Measurements from ENCODE around the gene STARD13.

STARD13 gene

DNA sequence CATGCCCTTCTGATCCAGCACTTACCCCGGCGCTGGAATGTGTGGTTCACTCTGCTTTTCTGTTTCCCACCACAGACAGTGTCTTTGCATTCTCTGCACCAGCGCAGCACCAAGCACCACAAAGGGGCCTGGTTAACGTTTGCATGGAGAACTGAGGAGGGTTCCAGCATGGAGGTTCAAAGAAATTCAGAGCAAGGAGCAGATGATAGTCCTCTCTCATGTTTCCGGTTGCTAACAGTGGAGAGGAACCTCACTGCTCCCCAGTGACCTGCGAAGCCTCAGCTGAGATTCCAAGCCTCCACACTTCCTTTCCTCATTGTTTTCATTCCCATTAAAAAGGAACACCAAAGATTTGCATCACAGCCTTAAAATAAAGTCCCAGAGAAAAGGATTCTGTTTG is 99.7 kb downstream of the STARD13 start:
- no peak overlapping the region for H3K4me3 ChIP-seq (ENCODE audit: low read length)
- no peak for DNase-seq (ENCODE audit: low read depth)
- TF ChIP-seq, protein P1, sequence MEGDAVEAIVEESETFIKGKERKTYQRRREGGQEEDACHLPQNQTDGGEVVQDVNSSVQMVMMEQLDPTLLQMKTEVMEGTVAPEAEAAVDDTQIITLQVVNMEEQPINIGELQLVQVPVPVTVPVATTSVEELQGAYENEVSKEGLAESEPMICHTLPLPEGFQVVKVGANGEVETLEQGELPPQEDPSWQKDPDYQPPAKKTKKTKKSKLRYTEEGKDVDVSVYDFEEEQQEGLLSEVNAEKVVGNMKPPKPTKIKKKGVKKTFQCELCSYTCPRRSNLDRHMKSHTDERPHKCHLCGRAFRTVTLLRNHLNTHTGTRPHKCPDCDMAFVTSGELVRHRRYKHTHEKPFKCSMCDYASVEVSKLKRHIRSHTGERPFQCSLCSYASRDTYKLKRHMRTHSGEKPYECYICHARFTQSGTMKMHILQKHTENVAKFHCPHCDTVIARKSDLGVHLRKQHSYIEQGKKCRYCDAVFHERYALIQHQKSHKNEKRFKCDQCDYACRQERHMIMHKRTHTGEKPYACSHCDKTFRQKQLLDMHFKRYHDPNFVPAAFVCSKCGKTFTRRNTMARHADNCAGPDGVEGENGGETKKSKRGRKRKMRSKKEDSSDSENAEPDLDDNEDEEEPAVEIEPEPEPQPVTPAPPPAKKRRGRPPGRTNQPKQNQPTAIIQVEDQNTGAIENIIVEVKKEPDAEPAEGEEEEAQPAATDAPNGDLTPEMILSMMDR (conservative IDR thresholded peaks at IDR 0.05; ENCODE audit: low read depth, low read length) = no peak

DNA sequence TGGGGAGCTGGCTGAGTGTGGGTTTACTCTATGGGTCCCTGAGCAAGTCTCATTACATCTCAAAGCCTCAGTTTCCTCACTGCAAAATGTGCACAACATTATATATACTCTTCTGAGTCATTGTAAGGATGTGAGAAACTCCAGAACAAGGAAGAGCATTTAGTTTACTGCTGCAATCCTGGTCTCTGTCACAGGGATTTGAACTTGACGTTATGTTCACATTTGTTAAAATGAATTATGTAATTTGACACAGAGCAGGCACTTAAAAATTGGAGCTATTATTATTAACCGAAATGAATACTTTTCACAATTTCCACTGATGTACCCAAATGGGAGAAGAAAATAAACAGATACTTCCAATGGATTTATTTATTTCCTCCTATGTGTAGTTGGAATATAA is 101.0 kb downstream of the STARD13 start:
- TF ChIP-seq, protein P1 (conservative IDR thresholded peaks at IDR 0.05; ENCODE audit: low read depth, low read length) = no peak
- H3K4me3 ChIP-seq (ENCODE audit: low read length) = no peak overlapping the region
- no peak for DNase-seq (ENCODE audit: low read depth)

DNA sequence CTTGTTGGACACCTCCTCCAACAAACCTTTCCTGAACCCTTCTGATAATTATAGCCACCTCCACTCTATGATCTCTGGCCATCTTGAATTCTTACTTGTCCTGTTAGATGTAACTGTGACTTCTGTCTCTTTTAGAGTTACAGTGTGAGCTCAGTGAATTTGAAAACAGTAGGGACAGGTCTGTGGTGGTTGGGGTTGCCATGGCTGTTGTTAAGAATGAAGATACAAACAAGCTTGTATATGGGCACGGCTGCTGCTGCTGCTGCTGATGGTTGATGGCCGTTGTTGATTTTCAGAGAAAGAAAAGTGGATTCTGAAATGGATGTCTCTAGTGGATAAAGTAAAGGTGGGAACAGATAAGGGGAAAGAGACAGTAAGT is 101.5 kb downstream of the STARD13 start:
- TF ChIP-seq, protein P1 (conservative IDR thresholded peaks at IDR 0.05; ENCODE audit: low read depth, low read length) = no peak
- no peak for DNase-seq (ENCODE audit: low read depth)

DNA sequence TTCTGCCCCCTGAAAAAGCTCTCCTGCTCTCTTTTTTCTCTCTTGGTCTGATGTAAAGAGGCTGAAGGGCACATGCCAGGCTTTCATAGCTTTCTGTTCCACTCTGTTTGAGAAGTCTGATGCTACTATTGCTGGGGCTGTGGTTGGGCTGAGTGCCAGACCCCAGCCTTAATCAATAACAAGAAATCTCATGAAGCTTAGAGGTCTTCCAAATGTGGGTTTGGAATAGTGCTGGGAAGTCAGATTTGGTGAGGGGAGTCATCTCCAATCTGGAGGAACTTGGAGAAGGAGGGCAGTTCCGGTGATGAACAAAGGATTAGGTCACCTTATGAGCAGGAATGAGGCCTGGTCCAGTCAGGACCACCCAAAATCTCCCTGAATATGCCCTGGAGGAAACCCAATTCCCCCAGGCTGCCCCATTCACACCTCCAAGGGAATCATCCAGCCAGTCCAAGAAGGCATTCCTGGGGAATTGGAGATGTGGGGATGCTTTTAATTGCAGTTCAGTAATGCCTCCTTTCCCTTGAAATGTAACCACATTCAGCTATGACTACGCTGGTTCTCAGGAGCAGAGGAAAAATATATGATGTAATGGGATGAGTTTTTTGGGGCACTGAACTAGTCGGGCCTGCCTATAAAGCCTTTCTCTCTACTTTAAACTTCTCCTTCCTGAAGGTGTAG is 102.0 kb downstream of the STARD13 start:
- no peak for DNase-seq (ENCODE audit: low read depth)
- H3K4me3 ChIP-seq (ENCODE audit: low read length) = no peak overlapping the region
- TF ChIP-seq, protein P1 (conservative IDR thresholded peaks at IDR 0.05; ENCODE audit: low read depth, low read length) = no peak

More for the DNA sequence above, 101.5 kb downstream of the STARD13 start:
- no peak overlapping the region for H3K4me3 ChIP-seq (ENCODE audit: low read length)

DNA sequence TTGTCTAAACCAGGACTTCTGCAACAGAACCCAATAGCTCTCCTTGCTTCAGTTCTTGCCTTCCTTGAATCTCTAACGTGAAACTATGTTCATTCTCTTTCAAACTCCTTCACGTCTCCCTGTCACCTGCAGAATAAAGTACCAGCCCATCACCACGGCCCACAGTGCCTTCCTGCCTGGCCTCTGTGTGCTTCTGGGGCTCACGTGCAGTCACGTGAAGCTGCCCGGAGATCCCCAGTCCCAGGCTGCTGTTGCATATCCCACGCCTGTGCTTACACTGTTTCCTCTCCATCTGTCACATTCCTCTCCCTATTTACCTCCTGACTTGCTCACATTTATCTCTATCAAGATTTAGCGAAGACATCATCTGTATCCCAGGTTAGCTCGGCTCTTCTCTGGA is 102.8 kb downstream of the STARD13 start:
- no peak for DNase-seq (ENCODE audit: low read depth)
- no peak overlapping the region for H3K4me3 ChIP-seq (ENCODE audit: low read length)
- TF ChIP-seq, protein P1 (conservative IDR thresholded peaks at IDR 0.05; ENCODE audit: low read depth, low read length) = no peak

DNA sequence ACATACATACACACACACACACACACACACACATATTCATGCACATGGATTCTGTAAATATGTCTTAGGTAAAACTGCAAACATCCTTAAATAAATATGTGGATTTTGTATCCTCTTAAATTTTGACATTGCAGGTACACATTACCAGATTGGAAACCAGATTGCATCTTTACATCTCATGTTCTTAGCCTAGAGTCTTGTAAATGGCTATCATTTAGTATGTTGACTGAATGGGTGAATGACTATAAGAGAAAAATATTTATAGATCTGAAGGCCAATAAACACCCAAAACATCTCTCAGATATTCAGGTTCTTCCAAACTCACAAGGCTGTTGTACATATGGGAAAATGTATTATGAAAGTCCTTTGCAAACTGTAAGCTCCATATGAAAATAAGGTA is 104.3 kb downstream of the STARD13 start:
- no peak for DNase-seq (ENCODE audit: low read depth)
- H3K4me3 ChIP-seq (ENCODE audit: low read length) = no peak overlapping the region
- TF ChIP-seq, protein P1 (conservative IDR thresholded peaks at IDR 0.05; ENCODE audit: low read depth, low read length) = no peak

DNA sequence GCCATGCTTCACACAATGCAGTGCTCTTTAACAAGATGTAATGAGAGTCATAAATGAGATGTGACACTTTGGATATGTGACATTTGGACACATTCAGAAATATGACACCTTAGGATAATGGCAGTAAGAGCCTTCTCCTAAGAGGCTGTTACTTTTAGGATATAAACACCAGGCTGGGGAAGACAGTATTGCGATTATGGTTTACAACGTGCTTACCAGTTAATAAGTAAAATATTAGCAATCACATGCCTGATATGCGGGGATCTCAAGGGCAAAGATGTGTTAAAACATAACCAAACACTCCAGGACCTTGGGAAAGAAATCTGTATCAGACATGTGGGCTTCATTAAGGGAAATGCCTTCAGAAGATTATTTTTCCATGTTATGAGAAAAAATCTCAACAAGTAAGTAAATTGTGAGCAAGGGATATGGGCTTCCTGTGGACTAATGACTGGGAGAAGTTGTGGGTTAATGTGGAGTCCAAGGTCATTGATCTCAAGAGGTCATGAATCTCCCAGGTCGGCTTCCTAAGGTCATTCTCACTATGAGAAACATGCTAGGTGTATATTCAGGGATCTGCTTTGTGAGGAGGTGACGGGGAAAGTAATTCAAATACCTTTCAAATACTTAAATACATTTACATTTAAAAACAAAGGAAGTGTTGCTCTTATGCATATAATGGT is 105.3 kb downstream of the STARD13 start:
- H3K4me3 ChIP-seq (ENCODE audit: low read length) = no peak overlapping the region
- DNase-seq (ENCODE audit: low read depth) = no peak
- TF ChIP-seq, protein P1 (conservative IDR thresholded peaks at IDR 0.05; ENCODE audit: low read depth, low read length) = no peak

All from retinal pigment epithelial cell (primary cell).